HL-60 (cell line): ENCODE data around the gene SAPCD2.
A peak's percentile ranks its signal among the peaks of the same experiment; 100 is the strongest.

Experiments
- GABPA ChIP-seq: IDR thresholded peaks from 2 replicates; pipeline ENCODE4 v1.6.1; 2012; ENCODE audit warnings: low read depth
- POLR2AphosphoS5 ChIP-seq: IDR thresholded peaks from 2 replicates; pipeline ENCODE4 v1.6.1; 2012; ENCODE audit warnings: low read depth
- SPI1 ChIP-seq: IDR thresholded peaks from 2 replicates; pipeline ENCODE4 v1.6.1; 2012; ENCODE audit warnings: low read depth, mild to moderate bottlenecking, borderline replicate concordance
- TF ChIP-seq, protein P1 (sequence below): IDR thresholded peaks from one replicate; pipeline ENCODE4 v1.5.1; 2011; ENCODE audit warnings: low read length, control low read depth, inconsistent platforms; ENCODE audit not compliant: insufficient read depth
- TF ChIP-seq, protein P2 (sequence below): IDR thresholded peaks from 2 replicates; pipeline ENCODE4 v1.6.1; 2012; ENCODE audit warnings: low read depth; ENCODE audit not compliant: insufficient replicate concordance

DNA sequence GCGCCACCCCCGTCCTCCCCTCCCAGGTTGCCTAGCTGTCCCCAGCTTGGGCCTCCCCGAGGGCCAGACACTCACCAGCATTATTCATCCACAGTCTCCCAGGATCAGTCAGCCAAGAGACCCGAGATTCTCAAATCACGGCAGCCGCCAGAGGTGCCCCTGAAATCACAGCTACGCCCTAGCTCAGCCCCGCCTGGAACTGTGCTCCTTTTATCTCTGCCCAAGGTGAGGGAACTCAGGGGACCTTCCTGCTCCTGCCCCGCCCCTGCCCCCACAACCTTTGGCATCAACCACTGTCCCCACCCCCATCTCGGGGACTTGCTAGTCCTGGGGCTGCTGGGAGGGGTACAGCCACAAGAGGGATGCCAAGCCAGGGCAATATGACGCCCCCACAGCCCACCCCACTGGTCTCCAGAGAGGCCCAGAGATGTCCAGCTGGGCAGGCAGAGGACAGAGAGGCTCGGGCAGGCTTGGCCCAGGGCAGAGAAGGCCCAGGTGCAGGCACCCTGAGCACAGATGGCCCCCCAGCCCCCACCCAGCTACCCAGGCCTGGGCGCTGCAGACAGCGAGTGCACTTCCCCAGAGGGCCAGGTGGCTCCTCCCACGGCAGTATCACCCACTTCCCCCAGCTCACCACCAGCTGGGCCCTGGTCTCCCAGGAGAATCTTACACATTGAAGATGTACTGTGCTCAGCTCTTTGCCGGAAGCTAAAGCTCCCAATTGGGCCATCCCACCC lies 38.3 kb downstream of the SAPCD2 start, which contains the start of gene FUT7:
- TF ChIP-seq, protein P1, sequence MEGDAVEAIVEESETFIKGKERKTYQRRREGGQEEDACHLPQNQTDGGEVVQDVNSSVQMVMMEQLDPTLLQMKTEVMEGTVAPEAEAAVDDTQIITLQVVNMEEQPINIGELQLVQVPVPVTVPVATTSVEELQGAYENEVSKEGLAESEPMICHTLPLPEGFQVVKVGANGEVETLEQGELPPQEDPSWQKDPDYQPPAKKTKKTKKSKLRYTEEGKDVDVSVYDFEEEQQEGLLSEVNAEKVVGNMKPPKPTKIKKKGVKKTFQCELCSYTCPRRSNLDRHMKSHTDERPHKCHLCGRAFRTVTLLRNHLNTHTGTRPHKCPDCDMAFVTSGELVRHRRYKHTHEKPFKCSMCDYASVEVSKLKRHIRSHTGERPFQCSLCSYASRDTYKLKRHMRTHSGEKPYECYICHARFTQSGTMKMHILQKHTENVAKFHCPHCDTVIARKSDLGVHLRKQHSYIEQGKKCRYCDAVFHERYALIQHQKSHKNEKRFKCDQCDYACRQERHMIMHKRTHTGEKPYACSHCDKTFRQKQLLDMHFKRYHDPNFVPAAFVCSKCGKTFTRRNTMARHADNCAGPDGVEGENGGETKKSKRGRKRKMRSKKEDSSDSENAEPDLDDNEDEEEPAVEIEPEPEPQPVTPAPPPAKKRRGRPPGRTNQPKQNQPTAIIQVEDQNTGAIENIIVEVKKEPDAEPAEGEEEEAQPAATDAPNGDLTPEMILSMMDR, result no peak
- TF ChIP-seq, protein P2, sequence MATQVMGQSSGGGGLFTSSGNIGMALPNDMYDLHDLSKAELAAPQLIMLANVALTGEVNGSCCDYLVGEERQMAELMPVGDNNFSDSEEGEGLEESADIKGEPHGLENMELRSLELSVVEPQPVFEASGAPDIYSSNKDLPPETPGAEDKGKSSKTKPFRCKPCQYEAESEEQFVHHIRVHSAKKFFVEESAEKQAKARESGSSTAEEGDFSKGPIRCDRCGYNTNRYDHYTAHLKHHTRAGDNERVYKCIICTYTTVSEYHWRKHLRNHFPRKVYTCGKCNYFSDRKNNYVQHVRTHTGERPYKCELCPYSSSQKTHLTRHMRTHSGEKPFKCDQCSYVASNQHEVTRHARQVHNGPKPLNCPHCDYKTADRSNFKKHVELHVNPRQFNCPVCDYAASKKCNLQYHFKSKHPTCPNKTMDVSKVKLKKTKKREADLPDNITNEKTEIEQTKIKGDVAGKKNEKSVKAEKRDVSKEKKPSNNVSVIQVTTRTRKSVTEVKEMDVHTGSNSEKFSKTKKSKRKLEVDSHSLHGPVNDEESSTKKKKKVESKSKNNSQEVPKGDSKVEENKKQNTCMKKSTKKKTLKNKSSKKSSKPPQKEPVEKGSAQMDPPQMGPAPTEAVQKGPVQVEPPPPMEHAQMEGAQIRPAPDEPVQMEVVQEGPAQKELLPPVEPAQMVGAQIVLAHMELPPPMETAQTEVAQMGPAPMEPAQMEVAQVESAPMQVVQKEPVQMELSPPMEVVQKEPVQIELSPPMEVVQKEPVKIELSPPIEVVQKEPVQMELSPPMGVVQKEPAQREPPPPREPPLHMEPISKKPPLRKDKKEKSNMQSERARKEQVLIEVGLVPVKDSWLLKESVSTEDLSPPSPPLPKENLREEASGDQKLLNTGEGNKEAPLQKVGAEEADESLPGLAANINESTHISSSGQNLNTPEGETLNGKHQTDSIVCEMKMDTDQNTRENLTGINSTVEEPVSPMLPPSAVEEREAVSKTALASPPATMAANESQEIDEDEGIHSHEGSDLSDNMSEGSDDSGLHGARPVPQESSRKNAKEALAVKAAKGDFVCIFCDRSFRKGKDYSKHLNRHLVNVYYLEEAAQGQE, result no peak
- no peak for TF ChIP-seq GABPA
- TF ChIP-seq POLR2AphosphoS5, result peak; percentile 88
- TF ChIP-seq SPI1, result peak; percentile 96
